GM12878 (cell line): ENCODE results near the gene SFXN2. TPM values are rescaled to one million over a fixed set of nuclear protein-coding genes. Genes with fewer than 3 reads are reported as not detected.

ENCODE experiments used
- ATAC-seq: fragments of 200-7000 bp; cut with Tn5 transposase; 3 replicates; pipeline ENCODE4 v1.9.1; 2020; ENCODE audit warnings: mild to moderate bottlenecking, moderate library complexity
- BruUV-seq: library from RNA; stranded (reverse); fragments of 400-500 nt; replicated peaks from 2 replicates; lab custom pipeline; 2021; lab: Mats Ljungman, UMichigan
- CTCF ChIA-PET: fragments of 300-600 bp; sonication (Branson Sonifier 250); formaldehyde crosslinking; extraction: SDS; loops from one replicate; lab custom pipeline; 2021; ENCODE audit warnings: inconsistent platforms; lab: Yijun Ruan, JAX
- POLR2A ChIA-PET: fragments of 350-600 bp; formaldehyde crosslinking; extraction: SDS; loops from one replicate; lab custom pipeline; 2021; ENCODE audit warnings: inconsistent platforms; lab: Charles Lee
- RAD21 ChIA-PET: fragments of 300-600 bp; sonication (Branson Sonifier 250); formaldehyde crosslinking; loops from one replicate; lab custom pipeline; 2023; ENCODE audit warnings: antibody characterized with exemption; ENCODE audit not compliant: unreplicated experiment; lab: Charles Lee
- SMC1A ChIA-PET: fragments of 300-600 bp; sonication (Branson Sonifier 250); formaldehyde crosslinking; loops from one replicate; lab custom pipeline; 2023; ENCODE audit not compliant: unreplicated experiment, uncharacterized antibody; lab: Charles Lee
- DNase-seq: peaks from one replicate; pipeline ENCODE4 v3.0.0-alpha.2; 2011; ENCODE audit warnings: low read depth, low spot score
- FAIRE-seq: peaks from 3 replicates; lab custom pipeline; 2011; peaks lifted over from hg19 to GRCh38; lab: Jason Lieb, UNC
- H2AFZ ChIP-seq: 2 replicates; pipeline ENCODE4 v1.6.0; 2011; ENCODE audit warnings: low read depth, low read length, control low read depth; ENCODE audit not compliant: control insufficient read depth
- H3K27ac ChIP-seq: 2 replicates; pipeline ENCODE4 v1.5.1; 2011; ENCODE audit warnings: control low read depth; ENCODE audit not compliant: control insufficient read depth, insufficient read depth
- H3K27me3 ChIP-seq, 2 experiments: replicated peaks in 1 of 2; 2 replicates each; pipeline versions ENCODE4 v1.6.0 to v1.6.1; 2011; ENCODE audit warnings: low read length in 1 of 2; ENCODE audit not compliant: control insufficient read depth in 2 of 2, insufficient read depth in 2 of 2
- H3K36me3 ChIP-seq, 2 experiments: 2 replicates each; pipeline ENCODE4 v1.5.1; 2011; ENCODE audit warnings: low read length in 1 of 2; ENCODE audit not compliant: control insufficient read depth in 2 of 2, insufficient read depth in 2 of 2
- H3K4me1 ChIP-seq: 2 replicates; pipeline ENCODE4 v1.6.1; 2011; ENCODE audit warnings: mild to moderate bottlenecking, low read length, moderate library complexity, mixed read lengths; ENCODE audit not compliant: control insufficient read depth, insufficient read depth
- H3K4me2 ChIP-seq: 2 replicates; pipeline ENCODE4 v1.6.0; 2011; ENCODE audit warnings: control low read depth; ENCODE audit not compliant: control insufficient read depth, insufficient read depth
- H3K4me3 ChIP-seq: fragments of 200-600 bp; sonication (generic); 2 replicates; pipeline ENCODE4 v1.5.1; 2016
- H3K79me2 ChIP-seq: 2 replicates; pipeline ENCODE4 v1.6.0; 2011; ENCODE audit warnings: low read length; ENCODE audit not compliant: control insufficient read depth, insufficient read depth
- H3K9ac ChIP-seq: 2 replicates; pipeline ENCODE4 v1.8.0; 2011; ENCODE audit warnings: low read length, control low read depth, mixed read lengths; ENCODE audit not compliant: control insufficient read depth, insufficient read depth
- H3K9me3 ChIP-seq: replicated peaks from 3 replicates; pipeline ENCODE4 v1.5.1; 2011; ENCODE audit warnings: mild to moderate bottlenecking, low read length; ENCODE audit not compliant: control insufficient read depth, insufficient read depth
- H4K20me1 ChIP-seq: 2 replicates; pipeline ENCODE4 v1.6.0; 2011; ENCODE audit not compliant: control insufficient read depth, insufficient read depth
- BACH1 ChIP-seq: fragments of 450-650 bp; IDR thresholded peaks from 2 replicates; pipeline ENCODE4 v1.6.1; 2017; ENCODE audit warnings: mild to moderate bottlenecking, borderline replicate concordance
- E2F4 ChIP-seq: IDR thresholded peaks from 2 replicates; pipeline ENCODE4 v1.6.1; 2012; ENCODE audit warnings: low read depth, low read length, improper control_type of control experiment
- EP300 ChIP-seq, 2 experiments: fragments of 150-350 bp in 1 of 2; IDR thresholded peaks; 2 replicates each; pipeline ENCODE4 v1.6.1; 2011 to 2012; ENCODE audit warnings: low read depth in 2 of 2, low read length in 2 of 2, borderline replicate concordance in 1 of 2, improper control_type of control experiment in 1 of 2, inconsistent platforms in 1 of 2; ENCODE audit not compliant: control insufficient read depth in 1 of 2
- IKZF1 ChIP-seq: fragments of 450-650 bp; conservative IDR thresholded peaks from 2 replicates; pipeline ENCODE4 v1.6.1; 2017; ENCODE audit warnings: antibody characterized with exemption, mild to moderate bottlenecking
- SP1 ChIP-seq: IDR thresholded peaks from one replicate; pipeline ENCODE4 v1.6.1; 2011; ENCODE audit warnings: low read depth, low read length
- ZBTB4 ChIP-seq: fragments of 450-650 bp; formaldehyde crosslinking; IDR thresholded peaks from 2 replicates; pipeline ENCODE4 v1.4.0; 2022; ENCODE audit warnings: mild to moderate bottlenecking, moderate library complexity
- WGBS: methylation state at CpG from one replicate; pipeline ENCODE4 v1.1.6; 2016; ENCODE audit warnings: low lambda C conversion rate; ENCODE audit not compliant: insufficient replicate concordance, insufficient coverage; ENCODE audit errors: missing lambda C conversion rate; 5-methylcytosine and 5-hydroxymethylcytosine counted together
- in situ Hi-C: fragments of 300-500 bp; cut with MboI; formaldehyde crosslinking; loops from 9 replicates; pipeline ENCODE4 v1.14.3; 2018; ENCODE audit warnings: mixed read lengths
- intact Hi-C: fragments of 100-400 bp; cut with micrococcal nuclease; formaldehyde crosslinking; loops from one replicate; pipeline ENCODE4 v1.14.2; 2022; ENCODE audit not compliant: unreplicated experiment
- polyA plus RNA-seq, 11 experiments: library from polyadenylated mRNA; depleted of rRNA in 4 of 11; unstranded in 6 of 11; stranded (reverse) in 5 of 11; fragments of >200 nt; fragmentation: Nextera tagmentation in 4 of 11; fragmentation: Illumina TruSeq in 1 of 11; extraction: Ambion mirVana in 4 of 11; extraction: Trizol in 1 of 11; gene quantifications; 1 replicate in 1 of 11; 2 replicates in 10 of 11; pipeline versions ENCODE4 v1.2.1 to v1.2.3, GENCODE V29; 2011 to 2016; ENCODE audit warnings: inconsistent platforms in 2 of 11, missing spikeins in 2 of 11, low read depth in 1 of 11
- total RNA-seq, 4 experiments: library from RNA; depleted of rRNA in 3 of 4; stranded (reverse); fragments of >200 nt in 3 of 4; fragmentation: Illumina TruSeq in 1 of 4; extraction: Trizol in 1 of 4; gene quantifications; 2 replicates each; pipeline versions ENCODE4 v1.2.1 to v1.2.3, GENCODE V29; 2013 to 2021

The SFXN2 gene
- total and polyA plus RNA-seq, 10 of the 15 experiments (the other 5 are each of a cell fraction or from before 2014, with no cell fraction given), result 8.8 to 22.5 (median 18.5) TPM

GRCh38 chr10:102761981-102762380 is 47.5 kb downstream of the SFXN2 start (continued):
- TF ChIP-seq ZBTB4 (CRISPR knock-in tag) (no peak), IKZF1 (no peak), BACH1 (no peak)

GRCh38 chr10:102762401-102763015 is 48.1 kb downstream of the SFXN2 start:
- Histone ChIP-seq H3K4me3 (no peak overlapping the region), H3K27me3 (no peaks in the 10 kb centered on the region), H4K20me1 (no peaks in the 10 kb centered on the region), H3K36me3 (peaks cover 0 to 4% of the 10 kb centered on the region in 2 experiments; a peak in 2 of 4 replicates), H3K79me2 (peaks cover 5% of the 10 kb centered on the region), H3K27ac (no peak overlapping the region), H2AFZ (no peak overlapping the region), H3K4me1 (peaks cover 5% of the 10 kb centered on the region), H3K9me3 (peaks cover 3% of the 10 kb centered on the region; the same call in 2 of the 3 replicates), H3K4me2 (no peak overlapping the region), H3K9ac (no peak overlapping the region)
- ATAC-seq (no peak), FAIRE-seq (no peak), DNase-seq (no peak)
- in situ Hi-C loops, result no loop called here
- BruUV-seq, result no TSS peak
- ChIA-PET CTCF (interaction anchor here (4.7 kb wide), 1 partner anchor 10 kb away, joined by 32 read pairs; no protein-coding TSS in a partner anchor), POLR2A (no interaction called here), RAD21 (interaction anchor here (1.5 kb wide), 1 partner anchor 42 kb away, joined by 4 read pairs; no protein-coding TSS in a partner anchor), SMC1A (interaction anchor here (1.0 to 2.5 kb wide), 3 partner anchors 9 to 22 kb away, joined by 3 to 9 read pairs (median 5); no protein-coding TSS in a partner anchor)
- TF ChIP-seq EP300 (IDR thresholded peaks at IDR 0.05; ENCODE audit: borderline replicate concordance in 1 of 2, control insufficient read depth in 1 of 2, low read depth in 2 of 2, low read length in 2 of 2), result no peak
- no peak for TF ChIP-seq SP1
- no peak for TF ChIP-seq E2F4
- 90% methylated on average over 7 of the region's 7 CpGs for WGBS
- intact Hi-C loops, result no loop called here
